PFSK-1 (cell line): ENCODE measurements around the gene GMDS.

ENCODE experiments used
- SIN3A ChIP-seq: IDR thresholded peaks from 2 replicates; pipeline ENCODE4 v1.6.1; 2012; ENCODE audit warnings: mild to moderate bottlenecking, low read length, moderate library complexity, borderline replicate concordance; ENCODE audit not compliant: insufficient read depth
- TAF1 ChIP-seq: IDR thresholded peaks from 2 replicates; pipeline ENCODE4 v1.6.1; 2012; ENCODE audit warnings: low read length, control low read depth, borderline replicate concordance; ENCODE audit not compliant: insufficient read depth

GRCh38 chr6:1867197-1867596 lies 378.2 kb downstream of the GMDS start:
- TF ChIP-seq TAF1: no peak
- TF ChIP-seq SIN3A: no peak
